PC-3 (cell line): ENCODE results near the gene TACR2. TPM values are rescaled to one million over a fixed set of nuclear protein-coding genes. Genes with fewer than 3 reads are reported as not detected.
A peak's percentile ranks its signal among the peaks of the same experiment; 100 is the strongest.

Experiments used
- ATAC-seq: fragments of 200-7000 bp; cut with Tn5 transposase; 2 replicates; pipeline ENCODE4 v1.9.1; 2020; ENCODE audit warnings: mild to moderate bottlenecking, moderate library complexity
- BruUV-seq: library from RNA; stranded (reverse); fragments of 400-500 nt; replicated peaks from 2 replicates; lab custom pipeline; 2021; lab: Mats Ljungman, UMichigan
- CTCF ChIA-PET: fragments of 300-600 bp; sonication (Branson Sonifier 250); formaldehyde crosslinking; loops from one replicate; lab custom pipeline; 2022; ENCODE audit warnings: antibody characterized with exemption; lab: Charles Lee
- POLR2A ChIA-PET: fragments of 300-600 bp; sonication (Branson Sonifier 250); formaldehyde crosslinking; loops from one replicate; lab custom pipeline; 2022; ENCODE audit warnings: antibody characterized with exemption; ENCODE audit not compliant: unreplicated experiment; lab: Charles Lee
- DNase-seq: peaks from one replicate; pipeline ENCODE4 v3.0.0-alpha.2; 2015
- H2AFZ ChIP-seq: fragments of 300-600 bp; sonication (generic); 2 replicates; pipeline ENCODE4 v1.6.0; 2016; ENCODE audit warnings: antibody characterized with exemption, low read length
- H3F3A ChIP-seq: fragments of 300-600 bp; sonication (generic); one replicate; pipeline ENCODE4 v1.6.0; 2017; ENCODE audit warnings: antibody characterized with exemption, low read length, control low read depth, mild to moderate bottlenecking; ENCODE audit not compliant: unreplicated experiment
- H3K27ac ChIP-seq: fragments of 300-600 bp; sonication (generic); 2 replicates; pipeline ENCODE4 v1.5.1; 2016; ENCODE audit warnings: mild to moderate bottlenecking, low read length
- H3K27me3 ChIP-seq: fragments of 300-600 bp; sonication (generic); 2 replicates; pipeline ENCODE4 v1.6.1; 2016; ENCODE audit warnings: low read length, mixed read lengths
- H3K36me3 ChIP-seq: fragments of 300-600 bp; sonication (generic); 2 replicates; pipeline ENCODE4 v1.6.1; 2016; ENCODE audit warnings: low read depth, mixed run types, low read length, mixed read lengths
- H3K4me1 ChIP-seq: fragments of 300-600 bp; sonication (generic); 2 replicates; pipeline ENCODE4 v1.5.1; 2016; ENCODE audit warnings: low read length; ENCODE audit not compliant: insufficient read depth
- H3K4me2 ChIP-seq: fragments of 300-600 bp; sonication (generic); 2 replicates; pipeline ENCODE4 v1.6.0; 2016; ENCODE audit warnings: low read length
- H3K4me3 ChIP-seq: fragments of 300-600 bp; sonication (generic); 2 replicates; pipeline ENCODE4 v1.5.1; 2016; ENCODE audit warnings: mild to moderate bottlenecking, low read length, mixed read lengths
- H3K79me2 ChIP-seq: fragments of 300-600 bp; sonication (generic); 2 replicates; pipeline ENCODE4 v1.6.1; 2017; ENCODE audit warnings: low read length, mixed read lengths
- H3K9ac ChIP-seq: fragments of 300-600 bp; sonication (generic); 2 replicates; pipeline ENCODE4 v1.6.0; 2016; ENCODE audit warnings: mild to moderate bottlenecking, low read length
- H3K9me2 ChIP-seq: fragments of 300-600 bp; sonication (generic); replicated peaks from 2 replicates; pipeline ENCODE4 v1.6.1; 2016; ENCODE audit warnings: mixed run types, low read length, mixed read lengths
- H3K9me3 ChIP-seq: fragments of 300-600 bp; sonication (generic); 2 replicates; pipeline ENCODE4 v1.6.1; 2016; ENCODE audit warnings: low read length, mixed read lengths
- H4K20me1 ChIP-seq: fragments of 300-600 bp; sonication (generic); 2 replicates; pipeline ENCODE4 v1.6.1; 2016; ENCODE audit warnings: low read length, mixed read lengths
- EZH2 ChIP-seq: fragments of 300-600 bp; sonication (generic); IDR thresholded peaks from one replicate; pipeline ENCODE4 v1.6.1; 2017; ENCODE audit warnings: antibody characterized with exemption, mild to moderate bottlenecking, low read length; ENCODE audit not compliant: unreplicated experiment
- EZH2phosphoT487 ChIP-seq: fragments of 300-600 bp; sonication (generic); IDR thresholded peaks from 2 replicates; pipeline ENCODE4 v1.6.1; 2018; ENCODE audit warnings: mild to moderate bottlenecking, antibody characterized with exemption, low read length, borderline replicate concordance
- intact Hi-C: fragments of 100-400 bp; cut with micrococcal nuclease; formaldehyde crosslinking; loops from 2 replicates; pipeline ENCODE4 v1.9.0; 2023
- total RNA-seq: library from RNA; depleted of rRNA; stranded (reverse); fragments of >200 nt; gene quantifications from 2 replicates; pipeline ENCODE4 v1.2.3, GENCODE V29; 2014
- TF ChIP-seq, protein P1 (sequence below): fragments of 300-600 bp; sonication (generic); conservative IDR thresholded peaks from 2 replicates; pipeline ENCODE4 v1.5.1; 2017; ENCODE audit warnings: antibody characterized with exemption, low read depth, mild to moderate bottlenecking, low read length

Gene TACR2
- total RNA-seq, 1 experiment from 2014 or later, result 0.40 TPM

DNA sequence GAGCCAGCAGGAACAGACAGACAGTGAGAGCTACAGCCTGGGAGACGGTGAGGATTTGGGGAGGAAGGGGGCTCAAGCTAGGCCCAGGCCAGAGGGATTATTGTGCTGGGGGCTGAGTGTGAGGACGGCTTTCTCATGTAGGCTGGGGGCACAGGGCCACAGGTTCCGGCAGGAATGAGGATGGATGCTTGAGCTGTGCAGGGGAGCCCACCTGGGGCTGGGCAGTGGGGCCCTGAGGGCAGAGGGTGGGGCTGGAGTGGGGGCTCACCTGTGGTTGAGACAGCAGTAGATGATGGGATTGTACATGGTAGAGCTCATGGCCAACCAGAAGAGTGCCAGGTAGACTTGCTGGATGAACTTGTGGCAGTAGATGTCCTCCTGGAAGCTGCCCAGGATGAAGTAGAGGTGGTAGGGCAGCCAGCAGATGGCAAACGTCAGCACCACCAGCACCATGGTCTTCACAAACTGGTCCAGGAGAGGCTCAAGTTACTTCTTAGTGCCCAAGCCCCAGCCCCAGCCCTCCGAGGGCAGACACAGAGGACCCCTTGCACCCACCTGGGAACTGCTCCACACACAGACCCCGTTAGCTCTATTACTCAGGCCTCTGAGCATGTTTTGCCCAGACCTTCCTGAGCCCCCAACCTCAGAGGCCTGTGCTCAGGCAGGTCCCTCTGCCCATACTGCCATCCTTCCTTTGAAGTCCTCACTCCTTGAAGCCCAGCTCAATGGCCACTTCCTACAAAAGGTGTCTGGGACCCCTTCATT lies 9.7 kb downstream of the TACR2 start:
- Histone ChIP-seq H3K4me3 (no peak overlapping the region), H3K9me2 (no peaks in the 10 kb centered on the region), H3K4me1 (peaks cover 30% of the 10 kb centered on the region), H3K36me3 (peaks cover 14% of the 10 kb centered on the region), H3K9ac (no peak overlapping the region), H3K79me2 (no peaks in the 10 kb centered on the region), H3K27ac (no peak overlapping the region), H2AFZ (no peak overlapping the region), H3K9me3 (no peaks in the 10 kb centered on the region), H3F3A (no peaks in the 10 kb centered on the region), H4K20me1 (no peaks in the 10 kb centered on the region), H3K4me2 (no peak overlapping the region), H3K27me3 (no peaks in the 10 kb centered on the region)
- BruUV-seq, result no TSS peak
- ChIA-PET POLR2A (no interaction called here), CTCF (interaction anchor here (0.7 to 2.2 kb wide), 6 partner anchors 14 to 230 kb away, joined by 3 to 18 read pairs (median 4); no protein-coding TSS in a partner anchor)
- intact Hi-C loops, result loop anchor here (1.0 to 5.0 kb wide), 2 partner anchors 170 to 232 kb away; no protein-coding TSS in a partner anchor
- DNase-seq (peak; percentile 33), ATAC-seq (no peak)
- TF ChIP-seq EZH2 (no peak), EZH2phosphoT487 (no peak)
- TF ChIP-seq, protein P1, sequence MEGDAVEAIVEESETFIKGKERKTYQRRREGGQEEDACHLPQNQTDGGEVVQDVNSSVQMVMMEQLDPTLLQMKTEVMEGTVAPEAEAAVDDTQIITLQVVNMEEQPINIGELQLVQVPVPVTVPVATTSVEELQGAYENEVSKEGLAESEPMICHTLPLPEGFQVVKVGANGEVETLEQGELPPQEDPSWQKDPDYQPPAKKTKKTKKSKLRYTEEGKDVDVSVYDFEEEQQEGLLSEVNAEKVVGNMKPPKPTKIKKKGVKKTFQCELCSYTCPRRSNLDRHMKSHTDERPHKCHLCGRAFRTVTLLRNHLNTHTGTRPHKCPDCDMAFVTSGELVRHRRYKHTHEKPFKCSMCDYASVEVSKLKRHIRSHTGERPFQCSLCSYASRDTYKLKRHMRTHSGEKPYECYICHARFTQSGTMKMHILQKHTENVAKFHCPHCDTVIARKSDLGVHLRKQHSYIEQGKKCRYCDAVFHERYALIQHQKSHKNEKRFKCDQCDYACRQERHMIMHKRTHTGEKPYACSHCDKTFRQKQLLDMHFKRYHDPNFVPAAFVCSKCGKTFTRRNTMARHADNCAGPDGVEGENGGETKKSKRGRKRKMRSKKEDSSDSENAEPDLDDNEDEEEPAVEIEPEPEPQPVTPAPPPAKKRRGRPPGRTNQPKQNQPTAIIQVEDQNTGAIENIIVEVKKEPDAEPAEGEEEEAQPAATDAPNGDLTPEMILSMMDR, result no peak

DNA sequence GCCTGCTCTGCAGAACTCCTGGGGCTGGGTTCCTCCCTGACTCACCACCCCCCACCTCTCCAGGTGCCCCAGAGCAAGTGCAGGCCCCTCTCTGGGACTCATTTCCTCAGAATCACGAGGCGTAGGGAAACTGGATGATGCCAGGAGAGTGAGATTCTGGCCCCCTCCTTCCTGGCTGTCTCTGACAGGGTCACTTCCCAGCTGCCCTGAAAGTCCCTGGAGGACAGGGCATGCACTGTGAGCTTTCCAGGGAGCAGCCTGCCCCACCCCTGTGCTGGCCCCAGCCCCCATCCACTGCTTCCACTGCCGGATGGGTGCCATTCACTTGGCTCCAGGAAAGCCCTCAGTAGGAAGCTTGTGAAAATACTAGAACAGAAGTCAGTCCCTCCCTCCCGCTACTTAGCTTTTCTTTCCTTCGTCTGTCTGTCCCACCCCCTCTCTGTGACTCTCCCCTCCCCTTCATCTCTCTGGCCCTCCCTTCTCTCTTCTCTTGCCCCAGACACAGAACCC lies 10.4 kb downstream of the TACR2 start:
- H3K4me3 ChIP-seq, result no peak overlapping the region
- no TSS peak for BruUV-seq
- H3K27ac ChIP-seq, result no peak overlapping the region
- ATAC-seq (peak; percentile 3; the same call in 1 of the 2 replicates), DNase-seq (peak; percentile 34)
- peaks cover 30% of the 10 kb centered on the region for H3K4me1 ChIP-seq
- ChIA-PET POLR2A (interaction anchor here (0.5 kb wide), 1 partner anchor 101 kb away, joined by 3 read pairs; no protein-coding TSS in a partner anchor), CTCF (interaction anchor here (0.8 to 2.2 kb wide), 2 partner anchors 43 to 231 kb away, joined by 4 to 18 read pairs; no protein-coding TSS in a partner anchor)
- H3F3A ChIP-seq, result no peaks in the 10 kb centered on the region
- no peaks in the 10 kb centered on the region for H3K27me3 ChIP-seq
- no peaks in the 10 kb centered on the region for H3K9me2 ChIP-seq
- TF ChIP-seq EZH2phosphoT487, result no peak
- TF ChIP-seq, protein P1, result no peak
- no peak for TF ChIP-seq EZH2
- H3K4me2 ChIP-seq, result no peak overlapping the region
- H3K9me3 ChIP-seq, result no peaks in the 10 kb centered on the region
- no peaks in the 10 kb centered on the region for H3K79me2 ChIP-seq
- H4K20me1 ChIP-seq, result no peaks in the 10 kb centered on the region
- H3K36me3 ChIP-seq, result peaks cover 18% of the 10 kb centered on the region
- H2AFZ ChIP-seq, result no peak overlapping the region
- no peak overlapping the region for H3K9ac ChIP-seq
- intact Hi-C loops, result loop anchor here (5.0 kb wide), 1 partner anchor 169 kb away; no protein-coding TSS in a partner anchor
